H1 (cell line): ENCODE results near the gene SGO2. TPM values are rescaled to one million over a fixed set of nuclear protein-coding genes. Genes with fewer than 3 reads are reported as not detected.

Experiments used
- CTCF ChIA-PET: fragments of 300-600 bp; sonication (Branson Sonifier 250); formaldehyde crosslinking; loops from one replicate; lab custom pipeline; 2021; ENCODE audit not compliant: partially characterized antibody; lab: Charles Lee
- POLR2A ChIA-PET: fragments of 300-600 bp; sonication (Branson Sonifier 250); formaldehyde crosslinking; loops from one replicate; lab custom pipeline; 2021; ENCODE audit warnings: inconsistent platforms; ENCODE audit not compliant: partially characterized antibody; lab: Charles Lee
- DNase-seq, 2 experiments: peaks; one replicate each; pipeline versions ENCODE4 v3.0.0 to v3.0.0-alpha.2; 2010 to 2022; ENCODE audit warnings: low spot score in 2 of 2, low read depth in 1 of 2, mixed read lengths in 1 of 2
- FAIRE-seq: peaks from 2 replicates; lab custom pipeline; 2011; peaks lifted over from hg19 to GRCh38; lab: Jason Lieb, UNC
- H2AFZ ChIP-seq: 2 replicates; pipeline ENCODE4 v1.8.1; 2012; ENCODE audit warnings: low read length, inconsistent platforms
- H2AK5ac ChIP-seq: 2 replicates; pipeline ENCODE4 v1.6.1; 2013; ENCODE audit warnings: low read depth, low read length
- H2BK120ac ChIP-seq: replicated peaks from 2 replicates; pipeline ENCODE3; 2013; ENCODE audit warnings: low read depth, low read length, inconsistent platforms
- H2BK12ac ChIP-seq: 2 replicates; pipeline ENCODE4 v1.6.1; 2013; ENCODE audit warnings: low read depth, low read length
- H2BK15ac ChIP-seq: 2 replicates; pipeline ENCODE4 v1.6.1; 2013; ENCODE audit warnings: low read length
- H2BK20ac ChIP-seq: 2 replicates; pipeline ENCODE4 v1.6.1; 2013; ENCODE audit warnings: low read length
- H2BK5ac ChIP-seq: 2 replicates; pipeline ENCODE4 v1.6.1; 2013; ENCODE audit warnings: low read depth, low read length
- H3K14ac ChIP-seq: 2 replicates; pipeline ENCODE4 v1.6.1; 2013; ENCODE audit warnings: inconsistent platforms; ENCODE audit not compliant: insufficient read length
- H3K18ac ChIP-seq: 2 replicates; pipeline ENCODE4 v1.6.1; 2013; ENCODE audit warnings: low read length; ENCODE audit errors: extremely low read depth
- H3K23ac ChIP-seq: 2 replicates; pipeline ENCODE4 v1.6.1; 2013; ENCODE audit warnings: inconsistent platforms; ENCODE audit not compliant: insufficient read length
- H3K23me2 ChIP-seq: 2 replicates; pipeline ENCODE4 v1.6.1; 2013; ENCODE audit warnings: low read depth, low read length
- H3K27ac ChIP-seq: 2 replicates; pipeline ENCODE4 v1.6.1; 2011; ENCODE audit warnings: low read depth, low read length, inconsistent platforms
- H3K27me3 ChIP-seq, 4 experiments: replicated peaks in 1 of 4; 1 replicate in 1 of 4; 2 replicates in 3 of 4; pipeline versions ENCODE4 v1.6.1 to v1.8.1; 2011 to 2013; ENCODE audit warnings: low read length in 3 of 4, mild to moderate bottlenecking in 3 of 4, inconsistent platforms in 2 of 4, mixed read lengths in 2 of 4, moderate library complexity in 1 of 4; ENCODE audit not compliant: control insufficient read depth in 3 of 4, insufficient read depth in 3 of 4; ENCODE audit errors: extremely low read depth in 1 of 4
- H3K36me3 ChIP-seq, 4 experiments: 2 replicates each; pipeline versions ENCODE4 v1.6.1 to v1.8.1; 2011 to 2013; ENCODE audit warnings: mild to moderate bottlenecking in 4 of 4, low read length in 3 of 4, moderate library complexity in 2 of 4, control low read depth in 1 of 4, inconsistent platforms in 1 of 4; ENCODE audit not compliant: insufficient read depth in 4 of 4, control insufficient read depth in 2 of 4
- H3K4ac ChIP-seq: replicated peaks from 2 replicates; pipeline ENCODE3; 2013; ENCODE audit warnings: low read length, low read depth, mixed read lengths, inconsistent platforms; ENCODE audit not compliant: insufficient read length
- H3K4me1 ChIP-seq, 4 experiments: replicated peaks in 1 of 4; 1 replicate in 1 of 4; 2 replicates in 3 of 4; pipeline versions ENCODE4 v1.6.1 to v1.8.1; 2011 to 2013; ENCODE audit warnings: low read length in 3 of 4, inconsistent platforms in 2 of 4, mixed read lengths in 1 of 4; ENCODE audit not compliant: insufficient read depth in 4 of 4, control insufficient read depth in 3 of 4
- H3K4me2 ChIP-seq, 2 experiments: 2 replicates each; pipeline versions ENCODE4 v1.6.1 to v1.8.1; 2011 to 2013; ENCODE audit warnings: low read depth in 2 of 2, low read length in 2 of 2, control low read depth in 1 of 2, inconsistent platforms in 1 of 2, mild to moderate bottlenecking in 1 of 2; ENCODE audit not compliant: insufficient read depth in 1 of 2
- H3K4me3 ChIP-seq, 4 experiments: fragments of 200-600, 300-600 bp in 1 of 4; sonication (generic), shearing (Covaris generic), sonication (Bioruptor Twin) in 1 of 4; 2 replicates each; pipeline versions ENCODE4 v1.5.1 to v1.8.1; 2011 to 2016; ENCODE audit warnings: low read length in 4 of 4, low read depth in 3 of 4, control low read depth in 2 of 4, inconsistent platforms in 2 of 4, mild to moderate bottlenecking in 2 of 4, mixed read lengths in 1 of 4, moderate library complexity in 1 of 4; ENCODE audit not compliant: insufficient read depth in 2 of 4; ENCODE audit errors: extremely low read depth in 1 of 4
- H3K56ac ChIP-seq: replicated peaks from 2 replicates; pipeline ENCODE3; 2013; ENCODE audit warnings: low read depth, mild to moderate bottlenecking, mixed read lengths, low read length, inconsistent platforms; ENCODE audit not compliant: insufficient read length
- H3K79me1 ChIP-seq: 2 replicates; pipeline ENCODE4 v1.6.1; 2013; ENCODE audit warnings: low read depth, low read length, control low read depth
- H3K79me2 ChIP-seq, 2 experiments: 2 replicates each; pipeline versions ENCODE4 v1.6.1 to v1.8.1; 2012 to 2013; ENCODE audit warnings: low read length in 2 of 2, mild to moderate bottlenecking in 2 of 2, inconsistent platforms in 1 of 2; ENCODE audit not compliant: insufficient read depth in 2 of 2, control insufficient read depth in 1 of 2
- H3K9ac ChIP-seq, 4 experiments: replicated peaks in 1 of 4; 1 replicate in 1 of 4; 2 replicates in 3 of 4; pipeline versions ENCODE4 v1.6.1 to v1.8.1; 2011 to 2013; ENCODE audit warnings: low read depth in 3 of 4, low read length in 3 of 4, control low read depth in 2 of 4, mild to moderate bottlenecking in 2 of 4, moderate library complexity in 2 of 4, inconsistent platforms in 1 of 4; ENCODE audit errors: extremely low read depth in 1 of 4
- H3K9me3 ChIP-seq, 2 experiments: 2 replicates each; pipeline versions ENCODE4 v1.6.1 to v1.8.1; 2012 to 2013; ENCODE audit warnings: mild to moderate bottlenecking in 2 of 2, moderate library complexity in 2 of 2, control low read depth in 1 of 2, inconsistent platforms in 1 of 2, low read depth in 1 of 2, low read length in 1 of 2, mixed read lengths in 1 of 2; ENCODE audit not compliant: insufficient read depth in 2 of 2
- H4K20me1 ChIP-seq, 2 experiments: replicated peaks in 1 of 2; 2 replicates each; pipeline versions ENCODE3 to v1.8.1; 2011 to 2013; ENCODE audit warnings: inconsistent platforms in 2 of 2, low read length in 2 of 2, mild to moderate bottlenecking in 1 of 2; ENCODE audit not compliant: insufficient read depth in 2 of 2, control insufficient read depth in 1 of 2
- H4K5ac ChIP-seq: 2 replicates; pipeline ENCODE4 v1.6.1; 2013; ENCODE audit warnings: low read length, low read depth, mixed read lengths, inconsistent platforms; ENCODE audit not compliant: insufficient read length
- H4K8ac ChIP-seq: 2 replicates; pipeline ENCODE4 v1.8.0; 2013; ENCODE audit warnings: mild to moderate bottlenecking, moderate library complexity, low read length, inconsistent platforms; ENCODE audit not compliant: insufficient read depth; ENCODE audit errors: extremely low read depth
- H4K91ac ChIP-seq: replicated peaks from 2 replicates; pipeline ENCODE3; 2013; ENCODE audit warnings: low read length, mixed read lengths, inconsistent platforms; ENCODE audit not compliant: insufficient read length
- JUN ChIP-seq: IDR thresholded peaks from 2 replicates; pipeline ENCODE4 v1.6.1; 2011; ENCODE audit warnings: low read depth, mild to moderate bottlenecking, improper control_type of control experiment, low read length
- NANOG ChIP-seq: IDR thresholded peaks from 2 replicates; pipeline ENCODE4 v1.6.1; 2011; ENCODE audit warnings: low read length, low read depth, mild to moderate bottlenecking, inconsistent platforms; ENCODE audit not compliant: insufficient read depth, poor library complexity, severe bottlenecking
- RBBP5 ChIP-seq: IDR thresholded peaks from 2 replicates; pipeline ENCODE4 v1.7.1; 2012; ENCODE audit warnings: low read depth, mild to moderate bottlenecking, inconsistent platforms, low read length, moderate library complexity, borderline replicate concordance
- SP2 ChIP-seq: IDR thresholded peaks from 2 replicates; pipeline ENCODE4 v1.6.1; 2012; ENCODE audit warnings: mild to moderate bottlenecking, low read length, inconsistent platforms
- SUZ12 ChIP-seq: fragments of 200-600 bp; sonication (generic); IDR thresholded peaks from 2 replicates; pipeline ENCODE4 v1.6.1; 2012; ENCODE audit warnings: mild to moderate bottlenecking, inconsistent platforms, low read length, moderate library complexity, mixed read lengths
- TAF1 ChIP-seq: IDR thresholded peaks from 2 replicates; pipeline ENCODE4 v1.6.1; 2011; ENCODE audit warnings: mild to moderate bottlenecking, low read depth, low read length
- TCF12 ChIP-seq: IDR thresholded peaks from 2 replicates; pipeline ENCODE4 v1.6.1; 2011; ENCODE audit warnings: low read depth, mild to moderate bottlenecking, low read length
- WGBS, 2 experiments: shearing (Covaris generic) in 1 of 2; methylation state at CpG; one replicate each; pipeline versions ENCODE4 v1.1.6 to v1.1.7; 2013 to 2015; ENCODE audit warnings: low lambda C conversion rate in 2 of 2, mixed read lengths in 2 of 2, inconsistent platforms in 1 of 2, low coverage in 1 of 2, missing lambda C conversion rate in 1 of 2; ENCODE audit not compliant: insufficient replicate concordance in 2 of 2, insufficient coverage in 1 of 2, insufficient read length in 1 of 2; ENCODE audit errors: extremely low coverage in 1 of 2, missing lambda C conversion rate in 1 of 2; 5-methylcytosine and 5-hydroxymethylcytosine counted together
- polyA plus RNA-seq, 7 experiments: library from polyadenylated mRNA; depleted of rRNA in 3 of 7; stranded (reverse) in 5 of 7; unstranded in 2 of 7; fragments of >200 nt in 5 of 7; fragments of 200-250 nt in 2 of 7; gene quantifications; 1 replicate in 5 of 7; 2 replicates in 1 of 7; 4 replicates in 1 of 7; pipeline versions ENCODE4 v1.2.1 to v1.2.3, GENCODE V29; 2011 to 2013; ENCODE audit warnings: missing spikeins in 2 of 7, mixed read lengths in 2 of 7
- total RNA-seq: library from RNA; stranded (reverse); fragmentation: NEBNext Ultra II Directional; extraction: Animal tissue kit (Norgen Biotek cat#: 25700); gene quantifications from 2 replicates; pipeline ENCODE4 v1.2.1, GENCODE V29; 2021

Gene SGO2
- total and polyA plus RNA-seq, 2 of the 8 experiments (the other 6 are each of a cell fraction or from before 2014, with no cell fraction given), result 2.4 to 33.2 TPM

GRCh38 chr2:200617156-200618053, 91.4 kb downstream of the SGO2 start:
- Histone ChIP-seq H4K5ac (no peak overlapping the region), H4K20me1 (peaks cover 0 to under 1% of the 10 kb centered on the region in 2 experiments), H2BK20ac (no peak overlapping the region), H2BK15ac (no peak overlapping the region), H3K27me3 (no peaks in the 10 kb centered on the region), H2BK5ac (no peak overlapping the region), H3K36me3 (no peaks in the 10 kb centered on the region), H3K79me1 (no peaks in the 10 kb centered on the region), H4K8ac (no peak overlapping the region), H2BK120ac (no peak overlapping the region), H2AFZ (no peak overlapping the region), H3K23ac (no peak overlapping the region), H4K91ac (no peak overlapping the region), H2BK12ac (no peak overlapping the region), H3K4me3 (no peak overlapping the region), H2AK5ac (no peak overlapping the region), H3K23me2 (no peaks in the 10 kb centered on the region), H3K4me1 (no peaks in the 10 kb centered on the region), H3K56ac (no peak overlapping the region), H3K27ac (no peak overlapping the region), H3K79me2 (no peaks in the 10 kb centered on the region), H3K14ac (no peak overlapping the region), H3K9ac (no peak overlapping the region), H3K18ac (no peak overlapping the region), H3K4me2 (no peak overlapping the region), H3K4ac (no peak overlapping the region), H3K9me3 (no peaks in the 10 kb centered on the region)
- ChIA-PET POLR2A (no interaction called here), CTCF (interaction anchor here (0.7 to 4.9 kb wide), 5 partner anchors 8 to 324 kb away, joined by 3 to 34 read pairs (median 3); partner anchors contain the start of gene AOX1)
- no peak for FAIRE-seq
- WGBS, 2 experiments, result 86% methylated on average over 6 of the region's 6 CpGs; no CpG with 5 or more reads in 1 of the 2 experiments
- no peak for DNase-seq
- TF ChIP-seq RBBP5 (no peak), SP2 (no peak), TCF12 (no peak), TAF1 (no peak), SUZ12 (no peak), JUN (no peak), NANOG (no peak)
